ENCODE data around the gene SV2C. TPM values are rescaled to one million over a fixed set of nuclear protein-coding genes. Genes with fewer than 3 reads are reported as not detected.
A peak's percentile ranks its signal among the peaks of the same experiment; 100 is the strongest.

Gene SV2C
- total RNA-seq, 1 donor from 2014 or later: 0.32 TPM

DNA sequence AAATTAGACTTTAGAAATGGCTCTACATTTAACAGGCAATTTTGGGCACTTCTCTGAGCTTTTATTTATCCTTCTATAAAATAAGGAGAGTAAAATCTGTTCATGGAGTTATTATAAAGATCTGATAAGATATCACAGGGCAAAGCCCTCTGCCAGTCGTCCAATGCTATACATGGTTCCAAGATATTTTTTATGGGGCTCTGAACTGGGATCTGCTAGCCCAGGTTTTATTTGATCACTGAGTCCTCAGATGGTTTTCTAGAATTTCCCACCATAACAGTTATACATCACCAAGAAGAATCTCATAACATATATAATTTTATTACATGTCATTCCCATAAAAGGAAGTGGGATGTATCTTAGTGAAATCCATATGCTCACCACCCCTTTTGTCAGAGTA, 296.7 kb downstream of the SV2C start:
- intact Hi-C loops (cut with DNase I): no loop called here
- TF ChIP-seq, protein P1, sequence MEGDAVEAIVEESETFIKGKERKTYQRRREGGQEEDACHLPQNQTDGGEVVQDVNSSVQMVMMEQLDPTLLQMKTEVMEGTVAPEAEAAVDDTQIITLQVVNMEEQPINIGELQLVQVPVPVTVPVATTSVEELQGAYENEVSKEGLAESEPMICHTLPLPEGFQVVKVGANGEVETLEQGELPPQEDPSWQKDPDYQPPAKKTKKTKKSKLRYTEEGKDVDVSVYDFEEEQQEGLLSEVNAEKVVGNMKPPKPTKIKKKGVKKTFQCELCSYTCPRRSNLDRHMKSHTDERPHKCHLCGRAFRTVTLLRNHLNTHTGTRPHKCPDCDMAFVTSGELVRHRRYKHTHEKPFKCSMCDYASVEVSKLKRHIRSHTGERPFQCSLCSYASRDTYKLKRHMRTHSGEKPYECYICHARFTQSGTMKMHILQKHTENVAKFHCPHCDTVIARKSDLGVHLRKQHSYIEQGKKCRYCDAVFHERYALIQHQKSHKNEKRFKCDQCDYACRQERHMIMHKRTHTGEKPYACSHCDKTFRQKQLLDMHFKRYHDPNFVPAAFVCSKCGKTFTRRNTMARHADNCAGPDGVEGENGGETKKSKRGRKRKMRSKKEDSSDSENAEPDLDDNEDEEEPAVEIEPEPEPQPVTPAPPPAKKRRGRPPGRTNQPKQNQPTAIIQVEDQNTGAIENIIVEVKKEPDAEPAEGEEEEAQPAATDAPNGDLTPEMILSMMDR (IDR thresholded peaks at IDR 0.05): no peak

DNA sequence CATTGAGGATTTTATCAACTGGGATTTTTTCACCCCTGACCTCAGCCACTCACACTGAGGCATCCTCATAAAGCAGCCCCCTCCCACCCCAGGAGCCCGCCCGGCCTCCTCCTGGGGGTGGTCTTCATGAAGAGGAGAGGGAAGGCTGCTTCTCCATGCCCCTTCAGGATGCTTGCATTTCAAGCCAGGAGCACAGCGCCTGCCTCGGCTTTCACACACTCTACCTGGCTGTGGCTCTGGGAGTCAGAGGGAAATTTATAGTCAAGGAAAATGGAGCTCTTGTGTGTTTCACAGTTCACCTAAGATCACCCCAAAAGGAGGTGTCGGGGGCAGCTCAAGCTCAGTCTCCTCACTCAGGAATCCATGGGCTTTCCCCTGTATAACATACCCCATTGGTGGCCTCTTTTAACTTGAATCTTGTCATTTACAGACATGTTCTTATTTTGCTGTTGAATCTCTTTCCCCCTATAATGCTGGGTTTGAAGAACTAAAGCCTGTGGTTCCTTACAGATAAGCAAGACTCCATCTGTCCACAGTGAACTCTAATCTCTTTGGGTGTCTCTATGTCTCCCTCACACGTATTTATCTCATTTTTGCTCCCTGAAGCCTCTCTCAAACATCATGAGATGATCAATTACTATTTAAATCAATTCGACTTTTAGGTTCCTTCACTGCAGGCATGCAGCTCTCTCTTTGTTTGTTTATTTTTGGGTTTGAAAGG, 297.3 kb downstream of the SV2C start:
- no peaks in the 10 kb centered on the region for H3K36me3 ChIP-seq
- intact Hi-C loops (cut with DNase I): no loop called here
- H3K9me3 ChIP-seq: no peaks in the 10 kb centered on the region
- ATAC-seq (no peak), DNase-seq (no peak)
- no peaks in the 10 kb centered on the region for H3K4me1 ChIP-seq
- H3K27me3 ChIP-seq (ENCODE audit: low read depth): no peaks in the 10 kb centered on the region
- no peak overlapping the region for H3K4me3 ChIP-seq
- TF ChIP-seq, protein P1 (IDR thresholded peaks at IDR 0.05): no peak
- no peak overlapping the region for H3K27ac ChIP-seq

More for the DNA sequence above, 296.7 kb downstream of the SV2C start:
- DNase-seq (no peak), ATAC-seq (no peak)
- H3K27me3 ChIP-seq (ENCODE audit: low read depth): no peaks in the 10 kb centered on the region
- H3K9me3 ChIP-seq: no peaks in the 10 kb centered on the region
- no peak overlapping the region for H3K4me3 ChIP-seq
- no peaks in the 10 kb centered on the region for H3K36me3 ChIP-seq
- no peak overlapping the region for H3K27ac ChIP-seq
- no peaks in the 10 kb centered on the region for H3K4me1 ChIP-seq

DNA sequence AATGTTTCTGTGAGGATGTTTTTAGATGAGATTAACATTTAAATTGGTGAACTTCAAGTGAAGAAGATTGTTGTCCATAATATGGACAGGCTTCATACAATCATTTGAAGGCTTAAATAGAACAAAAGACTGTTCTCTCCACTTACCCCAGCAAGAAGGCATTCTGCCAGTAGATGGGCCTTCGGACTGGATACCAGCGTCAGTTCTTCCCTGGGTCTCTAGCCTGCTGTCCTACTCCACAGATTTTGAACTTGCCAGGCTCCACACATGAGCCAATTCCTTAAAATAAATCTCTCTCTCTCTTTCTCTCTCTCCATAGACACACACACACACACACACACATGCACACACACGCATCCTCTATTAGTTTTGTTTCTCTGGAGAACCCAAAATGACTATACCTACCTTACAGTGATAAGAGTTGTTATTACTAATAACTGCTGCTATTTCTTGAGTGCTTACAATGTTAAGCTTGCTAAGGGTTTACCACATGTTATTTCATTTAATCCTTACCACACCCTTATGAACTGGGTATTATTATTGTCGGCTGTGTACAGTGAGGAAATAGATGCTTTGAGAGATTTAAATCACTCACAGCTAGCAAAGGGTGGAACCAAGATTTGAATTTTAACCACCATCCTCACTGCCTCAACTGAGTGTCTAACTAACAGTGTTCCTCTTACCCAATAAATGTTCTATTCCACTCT, 300.1 kb downstream of the SV2C start:
- intact Hi-C loops (cut with DNase I): no loop called here
- ATAC-seq: no peak
- Histone ChIP-seq H3K4me3 (no peak overlapping the region), H3K36me3 (no peaks in the 10 kb centered on the region), H3K27me3 (ENCODE audit: low read depth) (no peaks in the 10 kb centered on the region), H3K9me3 (no peaks in the 10 kb centered on the region), H3K4me1 (no peaks in the 10 kb centered on the region), H3K27ac (no peak overlapping the region)
- TF ChIP-seq, protein P1 (IDR thresholded peaks at IDR 0.05): no peak
- no peak for DNase-seq

DNA sequence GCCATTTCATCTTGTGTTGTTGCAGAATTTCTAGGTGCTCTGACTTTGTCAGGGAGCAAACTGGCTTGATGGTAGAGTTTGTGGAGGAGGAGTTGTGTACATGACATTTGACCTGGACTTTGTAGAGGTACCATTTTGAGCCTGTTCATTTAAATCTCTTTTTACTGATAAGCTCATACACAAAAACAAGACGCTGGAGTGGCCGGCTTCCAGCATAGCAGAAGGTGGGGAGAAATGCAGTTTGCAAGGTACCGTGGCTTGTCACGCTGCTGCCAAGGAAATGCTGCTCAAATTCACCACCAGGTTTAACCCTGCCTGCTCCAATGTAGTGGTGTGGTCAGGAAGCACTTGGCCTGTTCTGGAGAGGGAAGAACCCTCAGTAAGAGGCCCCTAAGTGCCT, 301.0 kb downstream of the SV2C start:
- ATAC-seq: peak in 1 of 2 donors; percentile 29
- H3K4me3 ChIP-seq: no peak overlapping the region
- no peaks in the 10 kb centered on the region for H3K27me3 ChIP-seq (ENCODE audit: low read depth)
- H3K36me3 ChIP-seq: no peaks in the 10 kb centered on the region
- H3K4me1 ChIP-seq: no peaks in the 10 kb centered on the region
- DNase-seq: no peak
- TF ChIP-seq, protein P1 (IDR thresholded peaks at IDR 0.05): no peak
- no peaks in the 10 kb centered on the region for H3K9me3 ChIP-seq
- intact Hi-C loops (cut with DNase I): no loop called here
- no peak overlapping the region for H3K27ac ChIP-seq

DNA sequence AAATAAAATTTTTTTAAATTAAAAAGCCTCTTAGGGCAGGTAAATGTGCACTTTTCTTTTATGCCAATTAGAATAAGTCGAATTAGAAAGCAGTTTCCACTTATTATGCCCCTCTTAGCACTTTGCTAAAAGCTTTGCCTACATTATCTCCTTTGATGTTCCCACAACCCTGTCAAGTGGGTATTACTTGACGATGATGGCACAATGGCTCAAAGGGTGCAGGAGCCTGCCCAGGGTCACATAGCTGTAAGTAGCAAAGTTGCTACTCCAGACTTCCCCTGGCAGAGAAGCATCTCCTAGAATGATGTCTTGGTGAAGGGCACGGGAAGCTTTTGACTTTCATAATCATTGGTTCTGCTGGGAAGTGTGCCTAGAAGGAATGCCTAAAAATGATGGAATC, 301.5 kb downstream of the SV2C start:
- intact Hi-C loops (cut with DNase I): no loop called here
- Histone ChIP-seq H3K36me3 (no peaks in the 10 kb centered on the region), H3K9me3 (no peaks in the 10 kb centered on the region), H3K27me3 (ENCODE audit: low read depth) (no peaks in the 10 kb centered on the region), H3K4me3 (no peak overlapping the region), H3K27ac (no peak overlapping the region), H3K4me1 (no peaks in the 10 kb centered on the region)
- TF ChIP-seq, protein P1 (IDR thresholded peaks at IDR 0.05): no peak
- ATAC-seq: no peak
- DNase-seq: no peak
